ENCODE results near the gene HDAC4.

Gene HDAC4

DNA sequence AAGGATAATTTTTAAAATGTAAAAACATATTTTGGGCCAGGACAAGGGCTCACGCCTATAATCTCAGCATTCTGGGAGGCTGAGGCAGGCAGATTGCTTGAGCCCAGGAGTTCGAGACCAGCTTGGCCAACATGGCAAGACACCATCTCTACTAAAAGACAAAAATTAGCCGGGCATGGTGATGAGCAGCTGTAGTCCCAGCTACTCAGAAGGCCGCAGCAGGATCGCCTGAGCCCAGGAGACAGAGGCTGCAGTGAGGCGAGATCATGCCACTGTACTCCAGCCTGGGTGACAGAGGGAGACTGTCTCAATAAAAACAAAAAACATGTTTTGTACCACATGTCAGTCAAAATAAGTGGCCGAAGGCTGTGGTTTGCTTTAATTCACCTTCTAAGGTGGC is 122.5 kb downstream of the HDAC4 start:
- in situ Hi-C loops (cut with HindIII; ENCODE audit: low pct_ligation_motif_present, low sequenced_read_pairs) = no loop called here
- Histone ChIP-seq H3K4me3 (ENCODE audit: low read depth, low read length) (no peak overlapping the region), H3K27me3 (replicated peaks) (no peaks in the 10 kb centered on the region), H3K36me3 (replicated peaks) (no peaks in the 10 kb centered on the region), H3K27ac (no peak overlapping the region)
- TF ChIP-seq, protein P1, sequence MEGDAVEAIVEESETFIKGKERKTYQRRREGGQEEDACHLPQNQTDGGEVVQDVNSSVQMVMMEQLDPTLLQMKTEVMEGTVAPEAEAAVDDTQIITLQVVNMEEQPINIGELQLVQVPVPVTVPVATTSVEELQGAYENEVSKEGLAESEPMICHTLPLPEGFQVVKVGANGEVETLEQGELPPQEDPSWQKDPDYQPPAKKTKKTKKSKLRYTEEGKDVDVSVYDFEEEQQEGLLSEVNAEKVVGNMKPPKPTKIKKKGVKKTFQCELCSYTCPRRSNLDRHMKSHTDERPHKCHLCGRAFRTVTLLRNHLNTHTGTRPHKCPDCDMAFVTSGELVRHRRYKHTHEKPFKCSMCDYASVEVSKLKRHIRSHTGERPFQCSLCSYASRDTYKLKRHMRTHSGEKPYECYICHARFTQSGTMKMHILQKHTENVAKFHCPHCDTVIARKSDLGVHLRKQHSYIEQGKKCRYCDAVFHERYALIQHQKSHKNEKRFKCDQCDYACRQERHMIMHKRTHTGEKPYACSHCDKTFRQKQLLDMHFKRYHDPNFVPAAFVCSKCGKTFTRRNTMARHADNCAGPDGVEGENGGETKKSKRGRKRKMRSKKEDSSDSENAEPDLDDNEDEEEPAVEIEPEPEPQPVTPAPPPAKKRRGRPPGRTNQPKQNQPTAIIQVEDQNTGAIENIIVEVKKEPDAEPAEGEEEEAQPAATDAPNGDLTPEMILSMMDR (IDR thresholded peaks at IDR 0.05; ENCODE audit: low read depth, low read length, missing control alignments) = no peak
- no peak for DNase-seq

DNA sequence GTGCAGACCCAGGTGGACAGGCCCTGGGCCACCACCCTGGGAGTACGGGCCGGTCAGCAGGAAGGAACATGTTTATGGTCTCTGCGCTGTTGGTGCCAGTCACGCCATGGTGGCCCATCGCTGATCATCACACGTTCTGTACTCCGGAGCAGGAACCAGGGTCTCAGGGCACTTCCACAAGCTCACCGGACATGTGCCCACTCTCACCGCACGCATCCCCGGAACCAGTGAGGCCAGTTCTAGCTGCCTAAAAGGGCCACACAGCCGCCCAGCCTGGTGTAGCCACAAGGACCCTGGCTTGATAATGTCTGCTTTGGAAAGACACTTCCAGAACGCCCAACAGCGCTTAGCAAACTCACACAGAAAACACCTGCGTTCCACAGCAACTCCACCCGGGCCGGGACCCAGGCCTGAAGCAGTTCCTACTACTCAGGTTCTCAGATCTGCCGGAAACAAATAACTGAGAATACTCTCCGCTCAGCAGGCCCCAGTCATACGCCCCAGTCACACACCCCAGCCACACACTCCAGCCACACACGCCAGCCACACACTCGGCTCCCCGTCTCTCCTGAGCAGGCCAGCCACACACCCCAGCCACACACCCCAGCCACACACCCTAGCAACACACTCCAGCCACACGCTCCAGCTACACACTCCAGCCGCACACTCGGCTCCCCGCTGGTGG is 123.3 kb downstream of the HDAC4 start:
- DNase-seq = no peak
- TF ChIP-seq, protein P1 (IDR thresholded peaks at IDR 0.05; ENCODE audit: low read depth, low read length, missing control alignments) = no peak
- H3K4me3 ChIP-seq (ENCODE audit: low read depth, low read length) = no peak overlapping the region
- no peaks in the 10 kb centered on the region for H3K36me3 ChIP-seq (replicated peaks)
- H3K27ac ChIP-seq = no peak overlapping the region
- no peaks in the 10 kb centered on the region for H3K27me3 ChIP-seq (replicated peaks)
- in situ Hi-C loops (cut with HindIII; ENCODE audit: low pct_ligation_motif_present, low sequenced_read_pairs) = no loop called here

DNA sequence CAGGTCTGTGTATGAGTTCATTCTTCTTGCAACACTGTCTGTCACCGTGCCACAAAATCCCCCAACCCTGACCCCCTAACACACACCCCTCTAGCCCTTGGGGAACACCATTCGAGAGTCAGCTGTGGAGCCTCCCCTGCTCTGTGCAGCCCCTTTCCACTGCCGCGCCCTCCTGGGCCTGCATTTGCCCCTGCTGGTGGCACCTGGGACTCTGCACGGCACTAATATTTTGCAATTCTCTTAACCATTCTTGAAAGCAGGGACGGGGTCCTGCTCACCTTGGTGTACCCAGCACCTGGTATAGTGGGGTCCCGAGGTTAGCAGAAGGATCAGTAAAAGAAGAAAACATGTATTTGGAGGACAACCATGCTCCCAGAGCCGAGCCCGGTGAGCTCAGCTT is 124.0 kb downstream of the HDAC4 start:
- in situ Hi-C loops (cut with HindIII; ENCODE audit: low pct_ligation_motif_present, low sequenced_read_pairs) = no loop called here
- no peak for DNase-seq
- TF ChIP-seq, protein P1 (IDR thresholded peaks at IDR 0.05; ENCODE audit: low read depth, low read length, missing control alignments) = peak; percentile 31
- H3K27ac ChIP-seq = no peak overlapping the region
- H3K36me3 ChIP-seq (replicated peaks) = no peaks in the 10 kb centered on the region
- H3K4me3 ChIP-seq (ENCODE audit: low read depth, low read length) = no peak overlapping the region
- no peaks in the 10 kb centered on the region for H3K27me3 ChIP-seq (replicated peaks)

DNA sequence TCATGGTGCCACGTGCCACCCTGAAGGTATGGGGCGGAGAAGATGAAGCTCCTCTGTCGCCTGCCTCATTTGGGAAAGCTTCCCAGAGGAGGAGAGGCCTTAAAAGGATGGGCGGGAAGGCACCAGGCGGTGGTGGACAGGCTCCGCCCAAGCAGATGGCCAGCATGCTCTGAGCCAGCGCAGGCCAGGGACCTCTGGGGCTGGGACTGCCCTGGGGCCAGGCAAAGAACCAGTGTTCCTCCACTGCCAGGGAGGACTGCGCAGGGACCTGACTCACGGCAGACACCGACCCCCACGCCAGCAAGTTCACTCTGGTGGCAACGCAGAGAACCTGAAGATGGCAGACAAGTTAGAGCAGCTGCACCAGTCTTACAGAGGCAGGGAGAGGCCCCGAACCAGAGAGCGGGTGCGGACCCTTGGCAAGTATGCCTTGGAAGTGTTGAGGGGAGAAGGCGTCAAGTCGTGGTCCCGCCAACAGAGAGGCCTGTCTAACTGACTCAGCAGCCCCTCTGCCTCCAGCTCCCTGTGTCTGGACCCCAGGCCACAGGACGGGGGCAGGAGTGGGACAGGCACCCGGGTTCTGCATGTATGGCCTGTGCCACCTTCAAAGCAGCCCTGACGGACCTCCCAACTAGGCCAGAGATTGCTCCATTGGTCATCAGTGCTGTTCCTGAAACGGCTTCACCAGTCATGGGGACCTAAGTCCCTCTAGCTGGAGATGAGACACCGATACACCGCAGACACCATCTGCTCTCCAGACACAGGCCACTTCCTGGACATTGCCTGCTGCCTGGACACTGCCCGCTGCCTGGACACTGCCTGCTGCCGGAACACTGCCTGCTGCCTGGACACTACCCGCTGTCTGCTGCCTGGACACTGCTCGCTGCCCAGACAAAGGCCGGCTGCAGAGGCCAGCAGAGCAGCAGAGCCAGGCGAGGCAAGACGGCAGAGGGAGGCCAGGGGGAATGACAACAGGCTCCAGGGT is 124.7 kb downstream of the HDAC4 start:
- in situ Hi-C loops (cut with HindIII; ENCODE audit: low pct_ligation_motif_present, low sequenced_read_pairs) = no loop called here

DNA sequence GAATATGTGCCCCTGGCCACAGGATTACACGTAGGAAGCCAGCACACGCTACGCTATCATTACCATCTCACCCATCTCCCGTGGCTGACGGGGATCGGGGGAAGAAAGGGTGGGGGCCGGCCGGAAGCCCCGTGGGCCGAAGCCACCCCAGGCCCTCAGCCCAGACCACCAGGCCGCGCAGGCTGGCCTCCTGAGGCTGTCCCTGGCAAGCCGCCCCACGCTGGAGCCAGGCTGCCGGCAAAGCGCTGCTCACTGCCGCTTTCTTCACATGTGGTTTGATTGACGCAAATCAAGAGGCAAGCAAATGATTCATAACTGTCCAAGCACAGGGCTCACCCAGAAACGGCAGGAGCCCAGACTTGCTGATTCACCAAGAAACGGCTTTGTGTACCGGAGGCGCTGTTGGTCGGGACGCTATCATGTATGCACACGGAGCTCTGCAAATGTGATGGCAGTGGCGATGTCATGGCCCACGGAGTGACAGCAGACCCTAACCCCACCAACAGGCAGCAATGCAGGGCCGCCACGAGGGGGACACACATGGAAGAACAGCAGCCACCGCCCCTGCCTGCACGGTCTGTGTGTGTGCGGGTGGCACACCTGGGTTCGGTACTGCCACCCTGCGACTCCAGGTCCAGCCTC is 125.7 kb downstream of the HDAC4 start:
- Histone ChIP-seq H3K36me3 (replicated peaks) (no peaks in the 10 kb centered on the region), H3K27me3 (replicated peaks) (no peaks in the 10 kb centered on the region), H3K4me3 (ENCODE audit: low read depth, low read length) (peak overlapping the region; percentile 9), H3K27ac (peak overlapping the region; percentile 97)
- peak; percentile 99 for DNase-seq
- in situ Hi-C loops (cut with HindIII; ENCODE audit: low pct_ligation_motif_present, low sequenced_read_pairs) = no loop called here
- TF ChIP-seq, protein P1 (IDR thresholded peaks at IDR 0.05; ENCODE audit: low read depth, low read length, missing control alignments) = no peak

More for the DNA sequence above, 124.7 kb downstream of the HDAC4 start:
- Histone ChIP-seq H3K27me3 (replicated peaks) (no peaks in the 10 kb centered on the region), H3K36me3 (replicated peaks) (no peaks in the 10 kb centered on the region), H3K4me3 (ENCODE audit: low read depth, low read length) (no peak overlapping the region), H3K27ac (peak overlapping the region; percentile 97)
- no peak for DNase-seq
- TF ChIP-seq, protein P1 (IDR thresholded peaks at IDR 0.05; ENCODE audit: low read depth, low read length, missing control alignments) = no peak
